Measurements from ENCODE around the gene MACROD2.

GRCh38 chr20:15072316-15072715, 1077.0 kb downstream of the MACROD2 start:
- no peak for TF ChIP-seq CTCF (IDR thresholded peaks at IDR 0.05)
- TF ChIP-seq EZH2 (IDR thresholded peaks at IDR 0.05; ENCODE audit: borderline replicate concordance, insufficient read depth, low read depth, low read length, poor library complexity, severe bottlenecking), result no peak
